GM12891 (cell line): Measurements from ENCODE around the gene FAM168A.

Experiments
- DNase-seq: peaks from one replicate; pipeline ENCODE4 v3.0.0; 2011; ENCODE audit warnings: low spot score; ENCODE audit not compliant: insufficient read length
- FAIRE-seq: peaks from 2 replicates; lab custom pipeline; 2011; peaks lifted over from hg19 to GRCh38; lab: Jason Lieb, UNC
- PAX5 ChIP-seq: IDR thresholded peaks from 2 replicates; pipeline ENCODE4 v1.6.1; 2011; ENCODE audit warnings: low read length, moderate library complexity, mild to moderate bottlenecking; ENCODE audit not compliant: insufficient read depth, severe bottlenecking
- POLR2A ChIP-seq: IDR thresholded peaks from 2 replicates; pipeline ENCODE4 v1.6.1; 2011; ENCODE audit warnings: low read depth, low read length, control low read depth
- POLR2AphosphoS5 ChIP-seq: IDR thresholded peaks from 2 replicates; pipeline ENCODE4 v1.6.1; 2011; ENCODE audit warnings: low read depth, low read length, control low read depth
- POU2F2 ChIP-seq: IDR thresholded peaks from 2 replicates; pipeline ENCODE4 v1.6.1; 2011; ENCODE audit warnings: low read depth, mild to moderate bottlenecking, control low read depth, low read length, moderate library complexity
- SPI1 ChIP-seq: IDR thresholded peaks from 2 replicates; pipeline ENCODE4 v1.6.1; 2011; ENCODE audit warnings: low read depth, low read length, control low read depth
- TAF1 ChIP-seq: IDR thresholded peaks from 2 replicates; pipeline ENCODE4 v1.6.1; 2011; ENCODE audit warnings: low read depth, low read length, control low read depth

The FAM168A gene

DNA sequence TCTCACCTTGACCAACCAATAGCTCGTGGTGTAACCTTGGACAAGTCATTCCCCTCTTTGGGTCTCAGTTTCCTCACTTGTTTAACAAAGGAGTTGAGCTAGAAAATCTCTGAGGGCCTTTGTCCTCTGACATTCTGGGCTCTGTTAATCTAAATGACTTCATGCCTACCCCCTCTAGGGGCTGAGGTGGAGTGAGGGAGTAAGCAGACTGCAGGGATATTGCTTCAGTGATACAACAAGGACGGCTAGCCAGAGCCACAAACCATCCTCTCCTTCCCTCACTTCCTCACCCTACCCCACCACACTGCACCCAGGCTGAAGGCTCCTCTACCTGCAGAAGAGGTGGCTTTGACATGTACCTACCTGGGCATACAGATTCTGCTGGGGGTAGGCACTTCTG lies 186.9 kb downstream of the FAM168A start:
- DNase-seq, result no peak
- TF ChIP-seq TAF1 (no peak), POLR2AphosphoS5 (no peak)
- FAIRE-seq, result no peak

GRCh38 chr11:73410627-73411026 lies 187.3 kb downstream of the FAM168A start:
- FAIRE-seq, result no peak
- no peak for DNase-seq
- TF ChIP-seq TAF1 (no peak), POLR2A (no peak), POU2F2 (no peak), PAX5 (no peak), POLR2AphosphoS5 (no peak), SPI1 (no peak)

DNA sequence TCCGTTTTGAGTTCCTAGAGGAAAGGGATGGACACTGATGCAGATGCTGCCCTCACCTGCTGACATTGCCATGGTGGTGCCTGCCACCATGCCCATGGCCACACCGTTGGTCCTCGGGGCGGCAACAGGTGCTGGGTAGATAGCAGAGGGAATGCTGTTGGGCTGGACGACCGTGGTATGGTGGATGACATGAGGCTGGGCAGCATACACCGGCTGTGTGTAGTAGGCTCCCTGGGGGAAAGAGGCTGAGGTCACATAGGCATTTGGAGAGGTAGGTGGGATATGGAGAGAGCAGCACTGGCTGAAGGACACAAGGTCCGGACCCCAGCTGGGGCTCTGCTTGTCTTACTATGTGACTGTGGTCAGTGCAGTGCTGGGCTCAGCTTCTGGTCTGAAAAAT lies 188.5 kb downstream of the FAM168A start:
- DNase-seq (no peak), FAIRE-seq (no peak)
- TF ChIP-seq POLR2AphosphoS5 (no peak), TAF1 (no peak), SPI1 (no peak), POLR2A (no peak), POU2F2 (no peak), PAX5 (no peak)

DNA sequence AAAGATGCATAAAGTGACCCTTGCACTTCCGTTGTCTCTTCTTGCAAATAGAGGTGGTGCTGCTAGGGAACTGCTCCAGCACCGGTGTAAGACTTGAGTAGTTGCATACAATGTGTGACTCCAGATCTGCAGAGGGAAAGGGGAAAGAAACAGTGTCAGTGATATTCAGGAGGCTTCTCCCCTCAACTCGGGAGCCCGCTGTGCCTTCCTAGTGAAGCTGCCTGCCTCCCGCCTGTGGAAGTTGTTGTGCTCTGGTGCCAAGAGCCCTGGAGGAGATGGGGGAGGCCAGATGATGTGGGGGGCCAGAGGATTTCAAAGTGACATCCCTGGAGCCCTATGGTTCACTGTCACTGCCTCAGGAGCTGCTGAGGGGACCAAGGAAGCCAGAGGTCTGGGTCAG lies 191.3 kb downstream of the FAM168A start:
- TF ChIP-seq POU2F2 (no peak), SPI1 (no peak), POLR2AphosphoS5 (no peak), POLR2A (no peak), TAF1 (no peak), PAX5 (no peak)
- no peak for DNase-seq
- FAIRE-seq, result no peak

DNA sequence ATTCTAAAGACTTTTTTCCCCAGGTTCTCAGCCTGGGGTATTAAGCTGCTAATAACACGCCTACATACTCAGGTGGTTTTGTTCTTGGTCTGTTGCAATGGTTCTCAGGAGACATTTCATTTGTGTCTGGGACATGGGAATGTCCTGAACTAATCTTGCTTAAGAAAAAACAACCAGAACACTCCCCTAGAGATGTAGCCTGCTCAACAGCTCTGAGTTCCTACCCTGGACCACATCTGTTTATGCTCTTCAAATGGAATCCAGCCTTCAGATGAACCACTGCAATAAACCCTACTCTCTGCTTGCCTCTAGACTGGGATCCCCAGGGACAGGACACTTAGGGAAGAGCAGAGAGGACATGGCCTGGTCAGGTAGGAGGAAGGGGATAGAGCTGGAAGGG lies 191.8 kb downstream of the FAM168A start:
- FAIRE-seq (no peak), DNase-seq (no peak)
- no peak for TF ChIP-seq PAX5
- TF ChIP-seq TAF1, result no peak
- TF ChIP-seq SPI1, result no peak

GRCh38 chr11:73405146-73405510 lies 192.8 kb downstream of the FAM168A start:
- no peak for TF ChIP-seq POU2F2
- TF ChIP-seq POLR2A, result no peak
- TF ChIP-seq POLR2AphosphoS5, result no peak
- TF ChIP-seq PAX5, result no peak
- no peak for TF ChIP-seq TAF1
- TF ChIP-seq SPI1, result no peak
- DNase-seq (no peak), FAIRE-seq (no peak)

- FAIRE-seq, result no peak
- DNase-seq, result no peak
- TF ChIP-seq PAX5 (no peak), POLR2A (no peak), POLR2AphosphoS5 (no peak), POU2F2 (no peak)
Observed at GRCh38 chr11:73404506-73405145, 193.3 kb downstream of the FAM168A start.

DNA sequence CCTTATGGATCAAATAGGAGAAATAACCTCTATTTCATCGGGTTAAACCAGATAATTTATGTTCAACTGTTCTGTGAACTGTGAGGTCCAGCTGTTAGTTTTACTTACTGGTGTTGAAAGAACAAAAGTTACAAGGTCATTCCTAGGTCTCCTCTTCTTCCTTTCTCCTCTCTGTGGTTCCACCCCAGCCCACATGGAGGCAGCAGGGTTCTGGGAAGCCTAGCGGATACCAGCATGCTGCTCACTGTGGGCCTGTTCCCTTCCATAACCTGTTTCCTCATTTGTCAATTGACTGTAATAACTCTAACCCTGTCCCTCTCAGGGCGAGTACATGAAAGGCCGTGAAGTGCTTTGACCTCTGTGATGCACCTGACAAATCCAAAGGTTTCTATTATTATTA lies 193.9 kb downstream of the FAM168A start:
- no peak for FAIRE-seq
- no peak for DNase-seq
- no peak for TF ChIP-seq POU2F2
- no peak for TF ChIP-seq PAX5
- no peak for TF ChIP-seq POLR2A
- TF ChIP-seq TAF1, result no peak
- no peak for TF ChIP-seq POLR2AphosphoS5
- no peak for TF ChIP-seq SPI1

DNA sequence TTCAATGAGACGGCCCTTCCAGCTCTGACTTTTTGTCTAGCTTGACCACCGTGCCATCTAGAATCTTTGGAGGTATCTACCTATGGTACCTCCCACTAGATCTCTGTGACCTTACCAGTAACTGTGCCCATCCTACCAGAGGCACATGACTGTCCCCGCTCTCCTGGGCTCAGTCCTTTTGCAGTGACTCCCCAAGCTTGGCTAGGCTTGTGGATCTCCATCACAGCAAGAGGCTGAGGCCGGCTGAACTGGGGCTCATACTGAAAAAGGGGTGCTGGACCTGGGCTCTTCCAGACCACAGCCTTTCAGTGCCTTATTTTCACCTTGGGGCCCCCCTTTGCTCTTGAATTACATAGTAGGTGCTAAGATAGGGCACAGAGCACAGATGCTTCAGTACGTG lies 194.4 kb downstream of the FAM168A start:
- FAIRE-seq (no peak), DNase-seq (no peak)
- TF ChIP-seq POU2F2 (no peak), PAX5 (no peak), TAF1 (no peak), POLR2A (no peak), POLR2AphosphoS5 (no peak), SPI1 (no peak)

GRCh38 chr11:73402834-73403185 lies 195.1 kb downstream of the FAM168A start:
- TF ChIP-seq POLR2AphosphoS5 (no peak), POU2F2 (no peak), SPI1 (no peak), TAF1 (no peak)
- FAIRE-seq, result no peak
- DNase-seq, result no peak
